Neural progenitor cell (in vitro differentiated cells): ENCODE results near the gene S100A6.

Experiments used
- CTCF ChIP-seq: fragments of 200-600 bp; sonication (generic); IDR thresholded peaks from 2 replicates; pipeline ENCODE4 v1.5.1; 2017; ENCODE audit warnings: antibody characterized with exemption, mild to moderate bottlenecking
- EZH2 ChIP-seq: fragments of 200-600 bp; sonication (generic); IDR thresholded peaks from 2 replicates; pipeline ENCODE4 v1.6.1; 2017; ENCODE audit warnings: antibody characterized with exemption, mild to moderate bottlenecking, moderate library complexity

GRCh38 chr1:153540394-153541361 is 4.9 kb upstream of the S100A6 start, which contains the start of gene S100A5:
- no peak for TF ChIP-seq CTCF
- TF ChIP-seq EZH2: no peak
